SK-N-MC (cell line): ENCODE measurements around the gene ESRRB.

Experiments used
- DNase-seq: peaks from one replicate; pipeline ENCODE4 v3.0.0-alpha.2; 2011; ENCODE audit warnings: low read depth, low spot score
- H3K27ac ChIP-seq: fragments of 200-600 bp; sonication (generic); 2 replicates; pipeline ENCODE4 v1.5.1; 2016; ENCODE audit warnings: mixed run types
- H3K36me3 ChIP-seq: fragments of 200-600 bp; sonication (generic); 2 replicates; pipeline ENCODE4 v1.6.1; 2017; ENCODE audit warnings: antibody characterized with exemption, low read length, mixed read lengths; ENCODE audit not compliant: insufficient read depth
- H3K4me3 ChIP-seq: fragments of 200-600 bp; sonication (generic); 2 replicates; pipeline ENCODE4 v1.5.1; 2016
- H3K9ac ChIP-seq: fragments of 200-600 bp; sonication (generic); 2 replicates; pipeline ENCODE4 v1.8.0; 2017; ENCODE audit warnings: mixed run types, mixed read lengths; ENCODE audit not compliant: insufficient read length
- H3K9me3 ChIP-seq: fragments of 200-600 bp; sonication (generic); 2 replicates; pipeline ENCODE4 v1.6.1; 2017; ENCODE audit warnings: low read depth, mild to moderate bottlenecking, antibody characterized with exemption, low read length, moderate library complexity, mixed read lengths
- EZH2 ChIP-seq: fragments of 200-600 bp; sonication (generic); IDR thresholded peaks from one replicate; pipeline ENCODE4 v1.6.1; 2017; ENCODE audit warnings: antibody characterized with exemption
- FOXP2 ChIP-seq: optimal IDR thresholded peaks from 2 replicates; pipeline ENCODE3; 2011; ENCODE audit warnings: mild to moderate bottlenecking, moderate library complexity; ENCODE audit not compliant: insufficient read depth; ENCODE audit errors: extremely low read length, control extremely low read depth
- POLR2AphosphoS5 ChIP-seq: IDR thresholded peaks from 2 replicates; pipeline ENCODE4 v1.6.1; 2012; ENCODE audit warnings: mild to moderate bottlenecking, low read depth, low read length, borderline replicate concordance

ESRRB gene

GRCh38 chr14:76550534-76550933 lies 174.6 kb downstream of the ESRRB start:
- no peaks in the 10 kb centered on the region for H3K9me3 ChIP-seq
- no peaks in the 10 kb centered on the region for H3K36me3 ChIP-seq
- no peak for DNase-seq
- no peak overlapping the region for H3K27ac ChIP-seq
- H3K4me3 ChIP-seq, result no peak overlapping the region
- H3K9ac ChIP-seq, result no peak overlapping the region
- TF ChIP-seq FOXP2, result no peak
- no peak for TF ChIP-seq POLR2AphosphoS5
- TF ChIP-seq EZH2, result no peak

GRCh38 chr14:76551116-76551515 lies 175.2 kb downstream of the ESRRB start:
- H3K4me3 ChIP-seq, result no peak overlapping the region
- TF ChIP-seq FOXP2, result no peak
- TF ChIP-seq POLR2AphosphoS5, result no peak
- no peak for TF ChIP-seq EZH2
- H3K9ac ChIP-seq, result no peak overlapping the region
- H3K36me3 ChIP-seq, result no peaks in the 10 kb centered on the region
- no peak overlapping the region for H3K27ac ChIP-seq
- DNase-seq, result no peak
- no peaks in the 10 kb centered on the region for H3K9me3 ChIP-seq
